ENCODE results near the gene FANCC. TPM values are rescaled to one million over a fixed set of nuclear protein-coding genes. Genes with fewer than 3 reads are reported as not detected.

Gene FANCC
- total RNA-seq, 6 experiments from 2014 or later: 4.7 to 7.1 (median 5.7) TPM

- Mint-ChIP-seq H3K4me1 (ENCODE audit: low read depth) (peaks cover 33% of the 10 kb centered on the region), H3K9me3 (no peaks in the 10 kb centered on the region), H3K4me3 (no peak overlapping the region), H3K27me3 (ENCODE audit: insufficient read depth) (no peaks in the 10 kb centered on the region), H3K36me3 (ENCODE audit: low read depth) (no peaks in the 10 kb centered on the region), H3K27ac (peak overlapping the region; percentile 20)
- DNase-seq: no peak
- no peak for TF ChIP-seq CTCF (IDR thresholded peaks at IDR 0.05)
These were observed 145.9 kb downstream of the FANCC start for GRCh38 chr9:95171596-95171995.

GRCh38 chr9:95171001-95171400, 146.5 kb downstream of the FANCC start:
- Mint-ChIP-seq H3K9me3 (no peaks in the 10 kb centered on the region), H3K27ac (peak overlapping the region; percentile 56), H3K4me1 (ENCODE audit: low read depth) (peaks cover 33% of the 10 kb centered on the region), H3K36me3 (ENCODE audit: low read depth) (no peaks in the 10 kb centered on the region), H3K27me3 (ENCODE audit: insufficient read depth) (no peaks in the 10 kb centered on the region), H3K4me3 (peak overlapping the region; percentile 40; the same call in 1 of the 2 replicates)
- no peak for TF ChIP-seq CTCF (IDR thresholded peaks at IDR 0.05)
- peak; percentile 21 for DNase-seq

- Mint-ChIP-seq H3K27me3 (ENCODE audit: insufficient read depth) (no peaks in the 10 kb centered on the region), H3K36me3 (ENCODE audit: low read depth) (no peaks in the 10 kb centered on the region), H3K9me3 (no peaks in the 10 kb centered on the region), H3K27ac (peak overlapping the region; percentile 71), H3K4me3 (no peak overlapping the region), H3K4me1 (ENCODE audit: low read depth) (peaks cover 33% of the 10 kb centered on the region)
- peak; percentile 91 for DNase-seq
- peak; percentile 95 for TF ChIP-seq CTCF (IDR thresholded peaks at IDR 0.05)
These were observed 149.5 kb downstream of the FANCC start for GRCh38 chr9:95167998-95168397.

- Mint-ChIP-seq H3K9me3 (no peaks in the 10 kb centered on the region), H3K27me3 (ENCODE audit: insufficient read depth) (no peaks in the 10 kb centered on the region), H3K36me3 (ENCODE audit: low read depth) (peaks cover 10% of the 10 kb centered on the region; the same call in 1 of the 2 replicates), H3K4me1 (ENCODE audit: low read depth) (peaks cover 13% of the 10 kb centered on the region), H3K4me3 (no peak overlapping the region), H3K27ac (no peak overlapping the region)
- no peak for TF ChIP-seq CTCF (IDR thresholded peaks at IDR 0.05)
- no peak for DNase-seq
These were observed 152.5 kb downstream of the FANCC start for GRCh38 chr9:95165004-95165403.

- Mint-ChIP-seq H3K4me1 (ENCODE audit: low read depth) (peaks cover 22% of the 10 kb centered on the region), H3K27me3 (ENCODE audit: insufficient read depth) (no peaks in the 10 kb centered on the region), H3K4me3 (peak overlapping the region; percentile 23; the same call in 1 of the 2 replicates), H3K9me3 (no peaks in the 10 kb centered on the region), H3K36me3 (ENCODE audit: low read depth) (peaks cover 10% of the 10 kb centered on the region; the same call in 1 of the 2 replicates), H3K27ac (peak overlapping the region; percentile 83)
- DNase-seq: peak; percentile 82
- TF ChIP-seq CTCF (IDR thresholded peaks at IDR 0.05): no peak
These were observed 159.9 kb downstream of the FANCC start for GRCh38 chr9:95157481-95158151.

Data from HFFc6 (cell line).